T1000 (cell line): ENCODE measurements around the gene PIK3AP1.
"Not testable (repeated sequence)": the region's sequence is repeated elsewhere in the genome, so short reads cannot be mapped to it uniquely, and the experiment has no call there.

Experiments
- DNase-seq: peaks from one replicate; lab custom pipeline; 2025; ENCODE audit warnings: mixed read lengths; lab: John Stamatoyannopoulos, UW

Gene PIK3AP1

GRCh38 chr10:96696845-96697425 is 23.4 kb downstream of the PIK3AP1 start:
- DNase-seq = no peak

GRCh38 chr10:96695975-96696634 is 24.2 kb downstream of the PIK3AP1 start:
- no peak for DNase-seq

GRCh38 chr10:96695366-96695765 is 24.9 kb downstream of the PIK3AP1 start:
- DNase-seq = no peak

- no peak for DNase-seq
These were observed 26.9 kb downstream of the PIK3AP1 start for GRCh38 chr10:96693431-96693830.

GRCh38 chr10:96692427-96692826 is 27.9 kb downstream of the PIK3AP1 start:
- DNase-seq = no peak

- DNase-seq = no peak
These were observed 28.6 kb downstream of the PIK3AP1 start for GRCh38 chr10:96691761-96692160.

GRCh38 chr10:96690755-96691730 is 29.3 kb downstream of the PIK3AP1 start:
- DNase-seq = no peak

- no peak for DNase-seq
These were observed 31.5 kb downstream of the PIK3AP1 start for GRCh38 chr10:96688789-96689188.

- DNase-seq = no peak
These were observed 32.8 kb downstream of the PIK3AP1 start for GRCh38 chr10:96687317-96688012.

GRCh38 chr10:96686514-96686913 is 33.8 kb downstream of the PIK3AP1 start:
- no peak for DNase-seq

- no peak for DNase-seq
These were observed 35.0 kb downstream of the PIK3AP1 start for GRCh38 chr10:96685306-96685705.

GRCh38 chr10:96684826-96685225 is 35.5 kb downstream of the PIK3AP1 start:
- DNase-seq = no peak

GRCh38 chr10:96683710-96684109 is 36.6 kb downstream of the PIK3AP1 start:
- DNase-seq = no peak

- no peak for DNase-seq
These were observed 37.2 kb downstream of the PIK3AP1 start for GRCh38 chr10:96683065-96683464.

GRCh38 chr10:96681524-96681923 is 38.8 kb downstream of the PIK3AP1 start:
- DNase-seq = no peak

- DNase-seq = not testable (repeated sequence)
These were observed 39.9 kb downstream of the PIK3AP1 start for GRCh38 chr10:96680463-96680862.

GRCh38 chr10:96678725-96679124 is 41.6 kb downstream of the PIK3AP1 start:
- DNase-seq = no peak

GRCh38 chr10:96676272-96677112 is 43.8 kb downstream of the PIK3AP1 start:
- DNase-seq = no peak

GRCh38 chr10:96675846-96676245 is 44.5 kb downstream of the PIK3AP1 start:
- DNase-seq = no peak

- no peak for DNase-seq
These were observed 46.8 kb downstream of the PIK3AP1 start for GRCh38 chr10:96673318-96674099.
